ENCODE measurements around the gene RAET1L. TPM values are rescaled to one million over a fixed set of nuclear protein-coding genes. Genes with fewer than 3 reads are reported as not detected.

The RAET1L gene
- total and polyA plus RNA-seq, 11 donors = not detected

DNA sequence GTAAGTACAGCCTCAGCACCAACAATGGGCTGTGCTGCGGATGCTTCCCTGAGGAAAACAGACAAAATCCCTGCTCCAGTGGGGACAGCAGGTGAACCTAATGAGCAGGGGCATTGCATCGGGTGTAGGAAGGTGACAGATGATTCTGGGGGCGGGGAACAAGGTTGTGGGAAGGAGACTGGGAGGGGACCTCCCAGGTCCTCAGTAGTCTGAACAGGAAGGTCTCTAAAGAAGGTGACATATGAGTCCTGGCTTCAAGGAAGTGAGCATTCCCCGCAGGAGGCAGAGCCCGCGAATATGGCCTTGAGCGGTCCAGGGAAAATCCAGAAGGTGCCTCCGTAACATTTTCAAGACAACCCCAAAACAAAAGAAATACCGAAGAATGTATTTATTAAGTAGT lies 42.2 kb downstream of the RAET1L start:
- DNase-seq = no peak
- TF ChIP-seq CTCF (IDR thresholded peaks at IDR 0.05) = no peak

DNA sequence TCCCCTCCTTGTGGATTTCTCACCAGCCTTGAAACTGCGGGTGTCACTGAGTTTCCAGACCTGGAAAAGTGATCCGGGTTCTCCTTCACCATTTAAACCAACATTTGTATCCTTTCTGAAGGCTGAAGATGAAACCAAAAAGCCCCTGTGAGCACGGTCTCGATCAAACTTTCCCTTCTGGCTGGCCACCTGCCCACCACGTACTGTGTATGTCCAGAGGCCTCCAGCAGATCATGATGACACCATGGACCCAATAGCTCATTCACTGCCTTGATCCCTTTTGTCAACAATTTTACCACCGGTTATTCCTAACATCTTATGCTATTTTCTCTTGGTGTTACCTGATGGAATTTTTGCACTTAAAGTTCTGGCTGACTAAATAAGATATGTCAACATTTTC lies 46.0 kb downstream of the RAET1L start:
- Histone ChIP-seq H3K4me1 (no peaks in the 10 kb centered on the region), H3K36me3 (no peaks in the 10 kb centered on the region), H3K27me3 (peaks cover 1 to 69% (median 25%) of the 10 kb centered on the region in 9 donors), H3K9me3 (no peaks in the 10 kb centered on the region), H3K27ac (no peak overlapping the region), H3K4me3 (no peak overlapping the region)
- DNase-seq = no peak
- 67 to 87% (median 82%) methylated on average over 6 of the region's 6 CpGs for WGBS, 4 donors
- ATAC-seq = no peak
- TF ChIP-seq POLR2A (IDR thresholded peaks at IDR 0.05) (no peak), CTCF (IDR thresholded peaks at IDR 0.05) (no peak)
- intact Hi-C loops (cut with DNase I) = no loop called here

More for the DNA sequence above, 42.2 kb downstream of the RAET1L start:
- peaks cover 17 to 89% (median 58%) of the 10 kb centered on the region in 9 donors for H3K27me3 ChIP-seq
- WGBS, 4 donors = 16 to 30% (median 25%) methylated on average over 9 of the region's 9 CpGs
- H3K27ac ChIP-seq = no peak overlapping the region
- no peak overlapping the region for H3K4me3 ChIP-seq
- H3K4me1 ChIP-seq = no peaks in the 10 kb centered on the region
- intact Hi-C loops (cut with DNase I) = no loop called here
- H3K9me3 ChIP-seq = peaks cover 0 to 11% (median 4%) of the 10 kb centered on the region in 12 donors
- H3K36me3 ChIP-seq = no peaks in the 10 kb centered on the region
- ATAC-seq = no peak

- no peak for DNase-seq
- H3K27ac ChIP-seq = no peak overlapping the region
- H3K4me1 ChIP-seq = no peaks in the 10 kb centered on the region
- intact Hi-C loops (cut with DNase I) = no loop called here
- no peak for ATAC-seq
- H3K27me3 ChIP-seq = peaks cover 8 to 76% (median 29%) of the 10 kb centered on the region in 9 donors
- H3K4me3 ChIP-seq = no peak overlapping the region
- no peaks in the 10 kb centered on the region for H3K36me3 ChIP-seq
- H3K9me3 ChIP-seq = no peaks in the 10 kb centered on the region
- no peak for TF ChIP-seq POLR2A (IDR thresholded peaks at IDR 0.05)
Observed at GRCh38 chr6:149978610-149979009, 46.7 kb downstream of the RAET1L start.

DNA sequence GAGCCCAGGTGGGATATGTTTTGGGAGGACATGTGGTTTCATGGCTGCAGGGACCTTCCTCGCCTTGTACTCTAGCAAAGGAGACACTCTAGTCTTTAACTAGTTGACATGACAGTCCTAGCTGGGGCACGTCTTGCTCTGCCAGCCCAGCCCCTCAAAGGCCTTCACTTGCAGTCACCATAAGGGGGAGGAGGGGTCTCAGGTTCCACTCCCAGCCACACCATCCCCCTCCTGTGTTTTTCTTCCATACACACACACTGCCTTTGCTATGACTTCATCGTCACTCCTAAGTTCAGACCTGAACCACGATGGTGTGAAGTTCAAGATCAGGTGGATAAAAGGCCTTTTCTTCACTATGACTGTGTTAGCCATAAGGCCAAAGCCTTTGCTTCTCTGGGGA lies 48.1 kb downstream of the RAET1L start:
- DNase-seq (no peak), ATAC-seq (no peak)
- 58 to 85% (median 75%) methylated on average over 3 to 4 of the region's 4 CpGs for WGBS, 4 donors
- H3K4me1 ChIP-seq = no peaks in the 10 kb centered on the region
- H3K36me3 ChIP-seq = no peaks in the 10 kb centered on the region
- intact Hi-C loops (cut with DNase I) = no loop called here
- H3K27me3 ChIP-seq = peaks cover 8 to 69% (median 27%) of the 10 kb centered on the region in 9 donors
- no peaks in the 10 kb centered on the region for H3K9me3 ChIP-seq
- TF ChIP-seq CTCF (IDR thresholded peaks at IDR 0.05) (no peak), POLR2A (IDR thresholded peaks at IDR 0.05) (no peak)
- no peak overlapping the region for H3K27ac ChIP-seq
- H3K4me3 ChIP-seq = no peak overlapping the region

GRCh38 chr6:149975400-149975799 lies 49.9 kb downstream of the RAET1L start:
- no peak overlapping the region for H3K27ac ChIP-seq
- ATAC-seq (no peak), DNase-seq (no peak)
- H3K4me3 ChIP-seq = no peak overlapping the region
- no peaks in the 10 kb centered on the region for H3K4me1 ChIP-seq
- no peaks in the 10 kb centered on the region for H3K9me3 ChIP-seq
- TF ChIP-seq POLR2A (IDR thresholded peaks at IDR 0.05) = no peak
- TF ChIP-seq CTCF (IDR thresholded peaks at IDR 0.05) = no peak
- no peaks in the 10 kb centered on the region for H3K36me3 ChIP-seq
- intact Hi-C loops (cut with DNase I) = no loop called here
- H3K27me3 ChIP-seq = peaks cover 3 to 52% (median 13%) of the 10 kb centered on the region in 9 donors
